NCI-H2107 (cell line): ENCODE measurements around the gene JAM3.
"Not testable (repeated sequence)": the region's sequence is repeated elsewhere in the genome, so short reads cannot be mapped to it uniquely, and the experiment has no call there.

Experiments
- DNase-seq: peaks from one replicate; lab custom pipeline; 2025; lab: John Stamatoyannopoulos, UW

Gene JAM3

GRCh38 chr11:134181707-134182106 lies 112.8 kb downstream of the JAM3 start:
- DNase-seq: no peak

- DNase-seq: not testable (repeated sequence)
Observed at GRCh38 chr11:134188092-134188491, 119.2 kb downstream of the JAM3 start.

GRCh38 chr11:134196756-134197155 lies 127.9 kb downstream of the JAM3 start:
- DNase-seq: no peak

GRCh38 chr11:134199531-134199930 lies 130.7 kb downstream of the JAM3 start:
- no peak for DNase-seq

- no peak for DNase-seq
Observed at GRCh38 chr11:134200688-134201087, 131.8 kb downstream of the JAM3 start.
